Measurements from ENCODE around the gene SMIM10L2A.
"Not testable (repeated sequence)": the region's sequence is repeated elsewhere in the genome, so short reads cannot be mapped to it uniquely, and the experiment has no call there.

SMIM10L2A gene

DNA sequence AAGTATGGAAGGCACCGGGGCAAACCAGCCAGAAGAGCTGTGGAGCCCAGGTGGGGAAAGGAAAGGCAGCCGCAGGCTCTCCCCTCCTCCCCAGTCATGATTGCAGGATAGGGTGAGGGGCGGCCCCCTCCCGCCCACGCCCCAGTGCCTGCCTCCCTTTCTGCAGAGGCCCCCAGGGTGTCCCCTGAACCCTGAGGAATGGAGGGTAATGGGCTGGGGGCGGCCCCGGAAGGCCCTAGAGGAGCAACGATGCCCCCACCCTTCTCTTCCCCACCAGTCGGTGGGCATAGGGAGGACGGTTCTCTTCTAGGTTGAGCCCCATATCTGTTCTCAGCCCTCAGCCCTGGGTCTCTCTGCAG is 1.0 kb downstream of the SMIM10L2A start:
- not testable (repeated sequence) for DNase-seq (ENCODE audit: low read depth in 3 of 3)

DNA sequence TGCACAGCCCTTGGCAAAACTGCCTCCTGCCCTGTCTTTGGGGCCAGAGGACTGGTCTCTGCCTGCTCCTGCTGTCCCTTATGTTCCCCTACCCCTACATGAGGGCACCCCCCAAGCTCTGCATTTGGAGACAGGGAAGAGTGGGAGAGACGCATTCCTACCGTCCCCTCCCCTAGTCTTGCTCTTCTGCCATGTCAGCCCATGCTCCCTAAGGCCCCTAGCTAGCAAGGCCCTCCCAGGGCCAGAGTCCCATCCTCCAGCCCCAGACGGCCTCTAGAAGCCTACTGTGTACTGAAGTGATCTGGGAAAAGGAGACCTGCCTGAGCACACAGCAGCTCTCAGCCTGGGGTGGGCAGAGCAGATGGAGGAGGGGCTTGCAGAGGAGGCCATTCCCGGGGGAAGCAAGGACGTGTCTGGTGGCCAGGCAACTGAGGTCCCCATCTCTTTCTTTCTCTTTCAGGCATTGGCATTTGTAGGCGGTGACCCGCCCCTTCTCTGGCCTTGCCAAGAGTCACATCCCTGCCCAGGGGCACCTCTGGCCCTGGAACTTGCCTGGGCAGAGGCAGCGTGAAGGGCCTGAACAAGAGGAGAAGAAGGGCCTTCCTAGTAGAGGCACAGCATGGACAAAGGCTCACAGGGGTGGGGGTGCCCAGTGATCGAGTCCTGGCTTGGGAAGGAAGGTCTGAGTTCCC is 1.6 kb downstream of the SMIM10L2A start:
- DNase-seq (ENCODE audit: low read depth in 3 of 3): not testable (repeated sequence)

DNA sequence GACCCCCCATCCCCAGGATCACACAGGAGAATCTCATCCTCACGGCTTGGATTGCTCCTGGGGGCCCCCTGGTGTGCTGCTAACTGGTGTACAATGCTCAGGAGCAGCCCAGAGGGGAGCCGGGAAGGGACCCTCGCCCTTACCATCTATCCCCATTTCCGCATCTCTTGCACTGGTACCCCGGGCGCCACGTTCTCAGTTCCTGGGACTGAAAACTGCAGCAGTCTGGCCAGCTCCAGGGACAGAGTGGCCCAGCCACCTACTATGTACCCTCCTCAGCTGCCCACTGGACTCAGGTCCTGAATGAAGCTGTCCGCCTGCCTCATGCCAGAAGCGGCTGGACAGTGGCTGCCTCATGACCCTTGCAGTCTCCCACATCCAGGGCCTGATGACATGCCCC is 2.7 kb downstream of the SMIM10L2A start:
- DNase-seq (ENCODE audit: low read depth in 3 of 3): no peak

DNA sequence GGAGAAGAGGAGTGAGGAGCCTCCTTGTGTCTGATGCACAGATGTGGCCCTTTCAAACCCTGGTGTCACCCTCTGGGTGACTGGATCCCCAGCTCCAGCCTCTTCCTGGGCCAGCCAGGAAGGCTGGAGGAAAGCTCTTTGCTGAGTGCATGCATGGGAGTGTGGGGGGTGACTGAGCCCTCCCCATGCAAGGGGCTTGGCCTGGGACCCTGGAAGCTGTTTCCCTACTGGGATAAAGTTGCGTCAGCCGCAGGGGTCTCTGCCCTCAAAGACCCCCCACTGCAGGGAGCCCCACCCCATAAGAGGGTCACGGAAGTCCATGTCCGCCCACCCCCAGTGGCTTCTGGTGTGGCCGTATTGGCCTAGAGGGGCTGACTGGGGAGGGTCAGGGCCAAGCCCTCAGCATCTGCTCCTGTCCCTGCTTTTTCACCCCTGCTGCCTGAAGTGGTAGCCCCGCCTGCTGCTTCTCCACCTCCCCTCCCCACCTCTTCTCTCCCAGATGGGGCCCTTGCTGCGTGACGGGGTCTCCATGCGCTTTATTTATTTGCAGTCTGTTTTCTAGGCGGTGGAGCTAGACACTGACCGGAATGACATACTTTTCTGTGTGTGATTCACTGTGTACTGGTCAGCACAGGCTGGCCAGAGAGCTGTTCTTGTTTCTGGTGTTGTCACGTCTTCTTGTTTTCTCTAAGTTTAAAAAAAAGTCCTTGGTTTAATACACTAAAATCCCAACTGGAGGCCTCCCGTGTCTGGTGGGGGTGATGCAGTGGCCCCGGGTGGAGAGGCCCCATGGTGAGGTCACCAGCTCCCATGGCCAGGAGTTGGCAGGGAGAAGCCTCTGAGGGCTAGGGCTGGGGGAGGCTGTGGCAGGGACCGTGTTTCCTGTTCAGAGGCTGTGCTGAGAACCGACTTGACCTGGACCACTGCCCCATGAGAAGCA is 3.6 kb downstream of the SMIM10L2A start:
- no peak for DNase-seq (ENCODE audit: low read depth in 3 of 3)

DNA sequence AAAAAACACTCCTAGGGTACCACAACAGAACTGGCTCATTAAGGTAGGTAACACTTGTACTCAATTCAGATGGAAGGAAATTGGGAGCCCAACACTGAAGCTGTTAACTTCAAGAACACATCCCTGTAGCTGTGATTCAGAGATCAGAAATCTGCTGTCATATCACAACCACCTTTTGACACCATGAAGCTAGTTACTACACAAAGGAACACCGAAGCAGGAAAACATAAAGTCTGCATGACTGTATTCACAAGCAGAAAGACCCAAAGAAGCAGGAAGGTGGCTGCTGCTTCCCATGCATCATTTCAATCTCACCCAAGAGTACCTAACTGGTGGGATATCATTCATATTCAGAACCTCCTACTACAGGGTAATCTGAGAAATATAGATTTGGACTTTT is 7.7 kb downstream of the SMIM10L2A start:
- no peak for DNase-seq (ENCODE audit: low read depth in 3 of 3)

DNA sequence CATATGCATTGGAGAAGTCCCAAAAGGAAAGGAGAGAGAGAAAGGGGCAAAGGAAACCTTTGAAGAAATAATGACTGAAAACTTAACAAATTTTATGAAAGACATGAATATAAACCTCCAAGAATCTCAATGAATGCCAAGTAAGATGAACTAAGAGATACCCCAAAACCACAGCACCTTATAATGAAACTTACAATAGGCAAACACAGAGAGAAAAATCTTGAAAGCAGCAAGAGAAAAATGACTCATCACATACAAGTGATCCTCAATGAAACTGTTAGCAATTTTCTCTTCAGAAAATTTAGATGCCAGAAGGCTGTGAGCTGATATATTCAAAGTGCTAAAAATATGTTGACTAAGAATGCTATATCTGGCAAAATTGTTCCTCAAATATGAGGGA is 10.1 kb downstream of the SMIM10L2A start:
- no peak for DNase-seq (ENCODE audit: low read depth in 3 of 3)

DNA sequence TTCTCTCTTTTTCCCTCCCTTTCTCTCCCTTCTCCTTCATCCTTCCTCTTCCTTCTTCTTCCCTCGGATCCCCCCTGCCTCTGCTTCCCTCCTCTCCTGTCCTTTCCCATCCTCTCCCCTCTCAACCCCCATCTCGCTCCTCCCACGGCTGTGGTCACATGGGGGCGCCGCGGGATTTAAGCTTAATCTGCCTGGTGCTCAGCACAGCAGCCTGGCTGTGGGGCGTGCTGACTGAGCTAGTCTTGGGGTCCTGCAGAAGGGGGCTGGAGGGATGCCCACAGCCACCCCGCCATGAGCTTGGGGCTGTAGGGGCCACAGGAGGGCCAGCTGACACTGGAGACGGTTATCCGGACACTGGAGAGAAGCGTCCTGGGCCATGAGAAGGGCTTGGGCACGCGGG is 10.7 kb downstream of the SMIM10L2A start:
- DNase-seq (ENCODE audit: low read depth in 3 of 3): no peak

DNA sequence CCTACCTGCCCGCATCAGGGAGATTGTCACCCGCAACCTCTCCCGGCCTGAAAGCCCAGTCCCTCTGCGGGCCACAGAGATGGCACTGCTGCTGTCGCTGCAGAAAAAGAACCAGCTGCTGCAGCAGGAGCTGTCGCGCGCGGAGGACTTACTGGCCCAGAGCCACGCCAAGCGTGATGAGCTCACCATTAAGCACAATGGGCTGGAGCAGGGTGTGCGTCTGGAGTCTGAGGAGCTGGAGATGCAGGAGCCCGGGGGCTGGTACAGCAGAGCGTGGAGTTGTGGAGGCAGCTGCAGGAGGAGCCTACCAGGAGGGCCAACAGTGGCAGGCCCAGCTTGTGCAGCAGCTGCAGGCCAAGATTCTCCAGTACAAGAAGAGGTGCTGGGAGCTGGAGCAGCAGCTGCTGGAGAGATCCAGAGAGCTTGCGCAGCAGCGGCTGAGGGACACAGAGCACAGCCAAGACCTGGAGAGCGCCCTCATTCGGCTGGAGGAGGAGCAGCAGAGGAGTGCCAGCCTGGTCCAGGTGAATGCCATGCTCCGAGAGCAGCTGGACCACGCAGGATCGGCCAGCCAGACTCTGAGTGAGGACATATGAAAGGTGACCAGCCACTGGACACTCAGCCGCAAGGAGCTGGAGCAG is 11.3 kb downstream of the SMIM10L2A start:
- no peak for DNase-seq (ENCODE audit: low read depth in 3 of 3)

DNA sequence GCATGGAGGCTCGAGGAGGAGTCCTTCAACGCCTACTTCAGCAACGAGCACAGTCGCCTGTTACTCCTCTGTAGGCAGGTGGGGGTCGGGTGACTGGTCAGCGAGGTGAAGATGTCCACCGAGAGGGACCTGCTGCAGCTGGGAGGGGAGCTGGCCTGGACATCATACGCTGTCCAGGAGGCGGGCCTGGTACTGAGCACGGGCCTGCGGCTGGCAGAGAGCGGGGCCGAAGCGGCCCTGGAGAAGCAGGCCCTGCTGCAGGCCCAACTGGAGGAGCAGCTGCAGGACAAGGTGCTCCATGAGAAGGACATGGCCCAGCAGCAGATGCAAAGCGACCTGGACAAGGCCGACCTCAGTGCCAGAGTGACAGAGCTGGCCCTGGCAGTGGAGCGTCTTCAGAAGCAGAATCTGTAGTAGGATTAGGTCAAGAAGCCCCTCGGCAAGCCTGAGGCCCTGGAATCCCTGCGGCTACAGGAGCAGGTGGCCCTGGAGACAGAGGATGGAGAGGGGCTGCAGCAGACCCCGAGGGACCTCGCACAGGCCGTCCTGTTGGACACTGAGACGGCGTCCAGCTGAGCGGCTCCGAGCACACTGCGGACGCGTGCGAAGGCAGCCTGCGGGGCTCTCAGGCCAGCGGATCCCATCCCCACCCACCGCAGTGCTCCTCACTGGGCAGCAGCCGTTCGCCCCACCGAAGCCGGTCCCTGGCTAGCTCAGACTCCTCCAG is 11.9 kb downstream of the SMIM10L2A start:
- no peak for DNase-seq (ENCODE audit: low read depth in 3 of 3)

DNA sequence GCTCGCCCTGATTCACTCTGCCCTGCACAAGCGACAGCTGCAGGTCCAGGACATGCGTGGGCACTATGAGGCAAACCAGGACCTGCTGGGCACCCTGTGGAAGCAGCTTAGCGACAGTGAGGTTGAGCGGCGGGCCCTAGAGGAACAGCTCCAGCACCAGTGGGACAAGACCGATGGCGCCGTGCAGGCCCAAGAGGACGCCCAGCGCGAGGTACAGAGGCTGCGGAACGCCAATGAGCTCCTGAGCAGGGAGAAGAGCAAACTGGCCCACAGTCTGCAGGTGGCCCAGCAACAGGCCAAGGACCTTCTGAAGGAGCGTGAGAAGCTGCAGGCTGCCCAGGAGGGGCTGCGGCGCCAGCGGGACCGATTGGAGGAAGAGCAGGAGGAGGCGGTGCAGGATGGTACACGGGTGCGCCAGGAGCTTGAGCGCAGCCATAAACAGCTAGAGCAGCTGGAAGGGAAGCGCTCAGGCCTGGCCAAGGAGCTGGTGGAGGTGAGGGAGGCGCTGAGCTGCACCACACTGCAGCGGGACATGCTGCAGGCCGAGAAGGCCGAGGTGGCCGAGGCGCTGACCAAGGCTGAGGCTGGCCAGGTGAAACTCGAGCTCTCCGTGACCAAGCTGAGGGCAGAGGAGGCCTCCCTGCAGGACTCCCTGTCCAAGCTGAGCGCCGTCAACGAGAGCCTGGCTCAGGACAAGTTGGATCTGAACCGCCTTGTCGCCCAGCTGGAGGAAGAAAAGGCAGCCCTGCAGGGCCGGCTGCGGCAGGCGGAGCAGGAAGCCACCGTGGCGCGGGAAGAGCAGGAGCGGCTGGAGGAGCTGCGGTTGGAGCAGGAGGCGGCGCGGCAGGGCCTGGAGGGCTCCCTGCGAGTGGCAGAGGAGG is 12.8 kb downstream of the SMIM10L2A start:
- DNase-seq (ENCODE audit: low read depth in 3 of 3): no peak

DNA sequence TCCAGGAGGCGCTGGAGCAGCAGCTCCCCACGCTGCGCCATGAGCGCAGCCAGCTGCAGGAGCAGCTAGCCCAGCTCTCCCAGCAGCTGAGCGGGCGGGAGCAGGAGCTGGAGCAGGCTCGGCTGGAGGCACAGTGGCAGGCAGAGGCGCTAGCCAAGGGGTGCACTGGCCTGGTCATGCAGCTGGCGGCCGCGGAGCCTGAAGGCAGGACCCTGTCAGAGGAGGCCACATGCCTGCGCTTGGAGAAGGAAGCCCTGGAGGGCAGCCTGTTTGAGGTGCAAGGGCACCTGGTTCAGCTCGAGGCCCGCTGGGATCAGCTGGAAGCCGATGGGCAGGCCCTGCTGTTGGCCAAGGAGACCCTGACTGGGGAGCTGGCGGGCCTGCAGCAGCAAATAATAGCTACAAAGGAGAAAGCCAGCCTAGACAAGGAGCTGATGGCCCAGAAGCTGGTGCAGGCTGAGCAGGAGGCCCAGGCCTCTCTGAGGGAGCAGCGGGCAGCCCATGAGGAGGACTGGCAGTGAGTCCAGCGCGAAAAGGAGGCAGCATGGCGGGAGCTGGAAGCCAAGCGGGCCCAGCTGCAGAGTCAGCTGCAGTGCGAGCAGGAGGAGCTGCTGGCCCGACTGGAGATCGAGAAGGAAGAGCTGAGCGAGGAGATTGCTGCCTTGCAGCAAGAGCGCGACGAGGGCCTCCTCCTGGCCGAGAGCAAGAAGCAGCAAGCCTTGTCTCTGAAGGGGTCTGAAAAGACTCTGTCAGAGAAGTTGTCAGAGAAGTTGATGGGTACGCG is 13.6 kb downstream of the SMIM10L2A start:
- DNase-seq (ENCODE audit: low read depth in 3 of 3): no peak

DNA sequence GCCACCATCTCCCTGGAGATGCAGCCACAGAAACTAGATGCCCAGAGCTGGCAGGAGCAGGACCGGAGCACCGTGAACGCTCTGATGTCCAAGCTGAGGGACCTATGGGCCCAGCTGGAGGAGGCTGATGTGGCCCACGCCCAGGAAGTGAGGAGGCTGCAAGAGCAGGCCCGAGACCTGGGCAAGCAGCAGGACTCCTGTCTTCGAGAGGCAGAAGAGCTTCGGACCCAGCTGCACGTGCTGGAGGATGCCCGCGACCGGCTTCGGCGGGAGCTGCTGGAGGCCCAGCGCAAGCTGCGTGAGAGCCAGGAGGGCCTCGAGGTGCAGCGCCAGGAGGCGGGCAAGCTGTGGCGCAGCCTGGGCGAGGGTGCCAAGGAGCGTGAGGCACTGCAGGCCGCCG is 14.2 kb downstream of the SMIM10L2A start:
- no peak for DNase-seq (ENCODE audit: low read depth in 3 of 3)

DNA sequence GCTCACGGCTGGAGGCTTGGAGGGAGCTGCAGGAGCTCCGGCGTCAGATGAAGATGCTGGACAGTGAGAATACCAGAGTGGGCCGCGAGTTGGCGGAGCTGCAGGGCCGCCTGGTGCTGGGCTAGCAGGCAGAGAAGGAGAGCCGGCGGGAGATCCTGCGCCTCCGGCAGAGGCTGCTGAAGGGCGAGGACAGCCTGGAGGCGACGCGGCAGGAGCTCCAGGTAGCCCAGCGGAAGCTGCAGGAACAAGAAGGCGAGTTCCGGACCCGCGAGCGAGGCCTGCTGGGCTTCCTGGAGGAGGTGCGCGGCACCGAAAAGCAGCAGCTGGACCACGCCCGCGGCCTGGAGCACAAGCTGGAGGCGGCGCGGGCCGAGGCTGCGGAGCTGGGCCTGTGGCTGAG is 14.7 kb downstream of the SMIM10L2A start:
- DNase-seq (ENCODE audit: low read depth in 3 of 3): no peak

DNA sequence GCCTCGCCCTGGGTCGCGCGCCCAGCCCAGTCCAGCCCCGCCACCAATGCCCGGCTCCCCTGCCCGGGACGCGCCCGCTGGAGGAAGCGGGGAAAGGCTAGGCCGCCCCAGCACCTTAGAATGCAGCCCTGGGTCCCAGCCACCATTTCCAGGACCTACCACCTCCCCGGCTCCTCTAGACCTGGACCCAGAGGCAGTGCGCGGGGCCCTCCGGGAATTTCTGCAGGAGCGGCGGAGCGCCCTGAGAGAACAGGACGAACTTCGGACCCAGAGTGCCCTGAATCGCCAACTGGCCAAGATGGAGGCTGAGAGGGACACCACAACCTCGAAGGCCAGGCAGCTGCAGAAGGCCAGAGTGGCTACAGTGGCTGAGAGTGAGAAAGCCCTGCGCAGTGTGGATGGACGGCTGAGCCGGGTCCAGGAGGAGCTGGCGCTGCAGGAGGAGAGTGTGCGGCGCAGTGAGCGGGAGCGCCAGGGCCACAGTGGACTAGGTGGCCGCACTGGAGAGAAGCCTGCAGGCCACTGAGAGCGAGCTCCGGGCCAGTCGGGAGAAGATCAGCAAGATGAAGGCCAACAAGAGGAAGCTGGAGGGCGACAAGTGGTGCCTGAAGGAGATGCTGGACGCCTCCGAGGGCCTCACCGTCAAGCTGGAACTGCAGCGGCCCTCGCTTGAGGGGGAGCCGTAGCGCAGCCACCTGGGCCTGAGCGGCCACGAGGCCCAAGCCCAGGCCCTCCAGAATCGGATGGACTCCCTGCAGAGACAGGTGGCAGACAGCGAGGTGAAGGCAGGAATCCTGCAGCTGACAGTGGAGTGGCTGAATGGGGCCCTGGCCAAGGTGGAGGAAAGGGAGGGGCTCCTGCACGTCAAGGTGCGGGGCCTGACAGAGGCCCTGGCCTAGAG is 15.5 kb downstream of the SMIM10L2A start:
- DNase-seq (ENCODE audit: low read depth in 3 of 3): no peak

DNA sequence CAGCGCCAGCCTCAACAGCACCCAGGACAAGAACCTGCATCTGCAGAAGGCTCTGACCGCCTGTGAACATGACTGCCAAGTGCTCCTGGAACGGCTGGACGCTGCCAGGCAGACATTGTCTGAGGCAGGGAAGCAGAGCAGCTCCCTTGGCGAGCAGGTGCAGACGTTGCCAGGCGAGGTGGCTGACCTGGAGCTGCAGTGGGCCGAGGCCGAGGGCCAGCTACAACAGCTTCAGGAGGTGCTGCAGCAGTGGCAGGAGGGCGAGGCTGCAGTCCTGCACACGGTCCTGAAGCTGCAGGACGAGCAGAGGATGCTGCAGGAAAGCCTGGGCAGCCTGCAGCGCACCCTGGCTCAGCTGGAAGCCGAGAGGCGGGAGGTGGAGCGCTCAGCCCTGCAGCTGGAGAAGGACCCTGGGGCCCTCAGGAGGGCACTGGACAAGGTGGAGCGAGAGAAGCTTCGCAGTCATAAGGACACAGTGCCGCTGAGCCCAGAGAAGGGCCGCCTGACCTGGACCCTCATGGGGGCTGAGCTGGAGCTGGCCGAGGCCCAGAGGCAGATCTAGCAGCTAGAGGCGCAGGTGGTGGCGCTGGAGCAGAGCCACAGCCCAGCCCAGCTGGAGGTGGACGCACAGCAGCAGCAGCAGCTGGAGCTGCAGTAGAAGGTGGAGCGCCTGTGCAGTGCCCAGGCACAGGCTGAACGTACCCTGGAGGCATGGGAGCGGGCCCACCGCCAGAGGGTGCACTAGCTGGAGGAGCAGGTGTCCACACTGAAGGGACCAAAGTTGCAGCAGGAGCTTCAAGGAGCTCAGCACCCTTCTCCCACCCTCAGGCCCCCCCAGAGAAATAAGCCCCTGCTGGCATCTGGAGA is 16.4 kb downstream of the SMIM10L2A start:
- no peak for DNase-seq (ENCODE audit: low read depth in 3 of 3)

DNA sequence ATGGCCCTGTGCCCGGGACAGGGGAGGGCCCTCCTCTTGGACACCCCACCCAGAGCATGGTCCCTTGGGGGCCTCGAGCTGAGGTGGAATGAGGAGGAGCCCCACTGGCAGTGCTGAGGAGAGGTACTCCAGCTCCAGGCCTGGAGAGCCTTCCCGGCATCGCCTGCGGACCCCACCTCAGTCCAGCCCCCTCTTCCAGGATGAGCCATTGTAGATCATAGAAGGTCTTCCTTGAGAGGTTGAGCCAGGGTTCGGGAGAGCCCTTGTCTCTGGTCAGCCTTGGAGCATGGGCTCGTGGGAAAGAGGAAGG is 16.9 kb downstream of the SMIM10L2A start:
- DNase-seq (ENCODE audit: low read depth in 3 of 3): no peak

DNA sequence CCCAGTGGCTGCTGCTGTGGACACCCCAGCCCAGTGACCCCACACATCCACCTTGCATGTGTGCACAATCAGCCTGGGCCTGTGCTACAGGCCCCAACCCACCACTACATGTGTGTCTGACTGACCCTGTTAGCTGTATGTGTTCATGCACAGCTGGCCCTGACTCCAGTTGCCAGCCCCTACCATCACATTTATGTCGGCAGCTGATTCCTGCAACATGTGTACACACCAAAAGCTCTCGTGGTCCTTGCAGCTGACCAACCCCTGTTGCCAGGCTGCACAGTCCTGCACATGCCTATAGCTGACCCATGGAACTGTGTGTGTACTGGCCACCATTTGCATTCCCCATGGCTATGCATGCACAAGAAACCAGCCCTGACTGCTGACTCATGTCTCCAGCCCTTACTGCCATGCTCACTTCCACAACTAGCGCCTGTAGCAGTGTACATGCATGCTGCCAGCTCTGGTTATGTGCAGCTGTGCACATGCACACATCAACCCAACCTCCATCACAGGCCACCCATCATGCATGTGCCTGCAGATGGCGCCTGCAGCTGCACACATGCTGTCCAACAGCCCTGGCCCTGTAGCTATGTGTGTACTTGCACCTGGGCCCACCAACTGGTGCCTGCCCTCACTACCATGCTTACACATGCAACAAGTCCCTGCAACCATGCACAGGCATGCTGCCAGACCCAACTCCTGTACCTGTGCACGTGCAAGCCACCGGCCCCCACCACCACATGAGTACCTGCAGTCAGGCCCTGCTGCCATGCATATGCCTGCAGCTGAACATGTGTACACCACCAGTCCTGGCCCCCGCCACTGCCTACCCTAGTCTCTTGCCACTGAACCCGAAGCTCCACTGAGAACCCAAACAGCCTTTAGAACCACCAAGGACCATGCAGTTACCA is 28.1 kb downstream of the SMIM10L2A start:
- DNase-seq (ENCODE audit: low read depth in 3 of 3): no peak
